Loucy (cell line): ENCODE results near the gene TBCB.

Experiments used
- EZH2phosphoT487 ChIP-seq: fragments of 200-600 bp; IDR thresholded peaks from 2 replicates; pipeline ENCODE4 v1.6.1; 2018; ENCODE audit warnings: antibody characterized with exemption, mild to moderate bottlenecking, moderate library complexity, borderline replicate concordance
- TF ChIP-seq, protein P1 (sequence below): fragments of 200-600 bp; sonication (generic); conservative IDR thresholded peaks from 2 replicates; pipeline ENCODE4 v1.5.1; 2014; ENCODE audit warnings: mild to moderate bottlenecking, antibody characterized with exemption, low read length

DNA sequence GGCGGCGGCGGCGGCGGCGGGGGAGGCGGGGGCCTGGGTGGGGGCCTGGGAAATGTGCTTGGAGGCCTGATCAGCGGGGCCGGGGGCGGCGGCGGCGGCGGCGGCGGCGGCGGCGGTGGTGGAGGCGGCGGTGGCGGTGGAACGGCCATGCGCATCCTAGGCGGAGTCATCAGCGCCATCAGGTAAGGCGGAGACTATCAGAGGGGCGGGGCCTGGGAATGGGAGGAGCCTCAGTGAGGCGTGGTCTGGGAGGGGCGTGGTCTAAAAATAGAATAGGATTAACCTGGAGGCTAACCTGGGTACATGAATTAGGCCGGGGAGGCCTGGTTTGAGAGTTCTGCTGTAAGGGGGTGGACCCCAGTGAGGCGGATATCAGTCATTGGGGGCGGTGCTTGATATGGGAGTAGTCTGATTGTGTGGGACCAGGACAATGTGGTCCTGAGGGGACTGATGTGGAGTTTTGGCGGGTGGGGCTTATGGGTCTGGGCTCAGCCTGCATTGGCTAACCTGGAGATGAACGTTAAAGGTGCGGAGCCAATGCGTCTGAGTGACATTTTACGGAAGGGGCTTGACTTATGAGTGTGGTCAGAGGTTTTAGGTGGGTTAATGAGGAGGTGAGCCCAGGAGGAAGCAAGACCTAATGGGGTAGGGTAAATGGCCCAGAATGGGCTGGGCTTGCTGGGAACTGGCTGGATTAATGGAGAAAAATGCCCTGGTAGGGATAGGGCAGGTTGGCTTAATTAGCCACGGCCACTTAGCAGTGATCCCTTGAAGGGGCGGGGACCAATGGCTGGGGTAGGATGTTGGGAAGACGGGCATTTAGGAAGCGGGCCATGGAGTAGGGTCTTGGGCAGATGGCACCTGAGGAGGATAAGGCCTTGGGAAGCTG is 26.0 kb downstream of the TBCB start:
- TF ChIP-seq, protein P1, sequence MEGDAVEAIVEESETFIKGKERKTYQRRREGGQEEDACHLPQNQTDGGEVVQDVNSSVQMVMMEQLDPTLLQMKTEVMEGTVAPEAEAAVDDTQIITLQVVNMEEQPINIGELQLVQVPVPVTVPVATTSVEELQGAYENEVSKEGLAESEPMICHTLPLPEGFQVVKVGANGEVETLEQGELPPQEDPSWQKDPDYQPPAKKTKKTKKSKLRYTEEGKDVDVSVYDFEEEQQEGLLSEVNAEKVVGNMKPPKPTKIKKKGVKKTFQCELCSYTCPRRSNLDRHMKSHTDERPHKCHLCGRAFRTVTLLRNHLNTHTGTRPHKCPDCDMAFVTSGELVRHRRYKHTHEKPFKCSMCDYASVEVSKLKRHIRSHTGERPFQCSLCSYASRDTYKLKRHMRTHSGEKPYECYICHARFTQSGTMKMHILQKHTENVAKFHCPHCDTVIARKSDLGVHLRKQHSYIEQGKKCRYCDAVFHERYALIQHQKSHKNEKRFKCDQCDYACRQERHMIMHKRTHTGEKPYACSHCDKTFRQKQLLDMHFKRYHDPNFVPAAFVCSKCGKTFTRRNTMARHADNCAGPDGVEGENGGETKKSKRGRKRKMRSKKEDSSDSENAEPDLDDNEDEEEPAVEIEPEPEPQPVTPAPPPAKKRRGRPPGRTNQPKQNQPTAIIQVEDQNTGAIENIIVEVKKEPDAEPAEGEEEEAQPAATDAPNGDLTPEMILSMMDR: no peak
- no peak for TF ChIP-seq EZH2phosphoT487
